ENCODE data around the gene USP43. TPM values are rescaled to one million over a fixed set of nuclear protein-coding genes. Genes with fewer than 3 reads are reported as not detected.

Gene USP43
- total RNA-seq, 4 donors from 2014 or later, result 3.0 to 5.1 (median 3.9) TPM

GRCh38 chr17:9768381-9768934 lies 123.1 kb downstream of the USP43 start:
- no peak for DNase-seq
- H3K27me3 ChIP-seq, result no peaks in the 10 kb centered on the region
- intact Hi-C loops (cut with DNase I), result no loop called here
- WGBS, 2 donors, result 51% methylated on average over 5 of the region's 5 CpGs
- TF ChIP-seq POLR2A (IDR thresholded peaks at IDR 0.05) (no peak), CTCF (IDR thresholded peaks at IDR 0.05) (peak; percentile 18 to 51 (median 26))
- no peaks in the 10 kb centered on the region for H3K9me3 ChIP-seq
- H3K36me3 ChIP-seq, result no peaks in the 10 kb centered on the region
- no peaks in the 10 kb centered on the region for H3K4me1 ChIP-seq
- H3K4me3 ChIP-seq (replicated peaks in 1 of 3), result no peak overlapping the region
- H3K27ac ChIP-seq, result no peak overlapping the region

- no peak for DNase-seq
- H3K27me3 ChIP-seq, result no peaks in the 10 kb centered on the region
- 78 to 92% methylated on average over 7 to 15 of the region's 15 CpGs for WGBS, 2 donors
- H3K9me3 ChIP-seq, result no peaks in the 10 kb centered on the region
- no peaks in the 10 kb centered on the region for H3K36me3 ChIP-seq
- intact Hi-C loops (cut with DNase I), result no loop called here
- H3K4me1 ChIP-seq, result no peaks in the 10 kb centered on the region
- H3K4me3 ChIP-seq (replicated peaks in 1 of 3), result no peak overlapping the region
- H3K27ac ChIP-seq, result no peak overlapping the region
- TF ChIP-seq CTCF (IDR thresholded peaks at IDR 0.05) (no peak), POLR2A (IDR thresholded peaks at IDR 0.05) (no peak)
These were observed 123.8 kb downstream of the USP43 start for GRCh38 chr17:9769036-9769695.

- intact Hi-C loops (cut with DNase I), result no loop called here
- H3K4me1 ChIP-seq, result no peaks in the 10 kb centered on the region
- H3K36me3 ChIP-seq, result no peaks in the 10 kb centered on the region
- TF ChIP-seq POLR2A (IDR thresholded peaks at IDR 0.05) (no peak), CTCF (IDR thresholded peaks at IDR 0.05) (no peak)
- DNase-seq, result no peak
- no peak overlapping the region for H3K4me3 ChIP-seq (replicated peaks in 1 of 3)
- no peaks in the 10 kb centered on the region for H3K9me3 ChIP-seq
- no peaks in the 10 kb centered on the region for H3K27me3 ChIP-seq
- H3K27ac ChIP-seq, result no peak overlapping the region
- 93 to 94% methylated on average over 27 of the region's 27 CpGs for WGBS, 2 donors
These were observed 126.1 kb downstream of the USP43 start for GRCh38 chr17:9771465-9771864.

GRCh38 chr17:9772658-9773057 lies 127.3 kb downstream of the USP43 start:
- no peaks in the 10 kb centered on the region for H3K4me1 ChIP-seq
- WGBS, 2 donors, result 79 to 84% methylated on average over 19 of the region's 19 CpGs
- DNase-seq, result no peak
- intact Hi-C loops (cut with DNase I), result no loop called here
- H3K36me3 ChIP-seq, result no peaks in the 10 kb centered on the region
- no peak overlapping the region for H3K4me3 ChIP-seq (replicated peaks in 1 of 3)
- no peak overlapping the region for H3K27ac ChIP-seq
- H3K27me3 ChIP-seq, result no peaks in the 10 kb centered on the region
- no peaks in the 10 kb centered on the region for H3K9me3 ChIP-seq
- no peak for TF ChIP-seq POLR2A (IDR thresholded peaks at IDR 0.05)
- no peak for TF ChIP-seq CTCF (IDR thresholded peaks at IDR 0.05)

- intact Hi-C loops (cut with DNase I), result no loop called here
These were observed 131.6 kb downstream of the USP43 start for GRCh38 chr17:9776911-9777310.

More at GRCh38 chr17:9776911-9777310, 131.6 kb downstream of the USP43 start:
- Histone ChIP-seq H3K36me3 (no peaks in the 10 kb centered on the region), H3K4me3 (replicated peaks in 1 of 3) (no peak overlapping the region), H3K9me3 (no peaks in the 10 kb centered on the region), H3K27me3 (no peaks in the 10 kb centered on the region), H3K4me1 (no peaks in the 10 kb centered on the region), H3K27ac (no peak overlapping the region)
- WGBS, 2 donors, result 89 to 92% methylated on average over 9 of the region's 9 CpGs
- TF ChIP-seq POLR2A (IDR thresholded peaks at IDR 0.05) (no peak), CTCF (IDR thresholded peaks at IDR 0.05) (no peak)
- no peak for DNase-seq

All from thyroid gland (tissue), 4 donors.